HTR-8/SVneo (cell line): ENCODE measurements around the gene ARPC1B.
A peak's percentile ranks its signal among the peaks of the same experiment; 100 is the strongest.
"Not testable (repeated sequence)": the region's sequence is repeated elsewhere in the genome, so short reads cannot be mapped to it uniquely, and the experiment has no call there.

Experiments used
- DNase-seq: peaks from one replicate; pipeline ENCODE4 v3.0.0; 2011; ENCODE audit warnings: low spot score, mixed read lengths; ENCODE audit not compliant: insufficient read length
- FAIRE-seq: peaks from 2 replicates; lab custom pipeline; 2011; peaks lifted over from hg19 to GRCh38; lab: Jason Lieb, UNC

ARPC1B gene

GRCh38 chr7:99374111-99375064, at the start of gene ARPC1B:
TSS of gene ARPC1B (plus strand) at chr7:99374730. CDS start at chr7:99385715, 10,985 bp downstream.
- peak; percentile 72 for DNase-seq
- FAIRE-seq: no peak

DNA sequence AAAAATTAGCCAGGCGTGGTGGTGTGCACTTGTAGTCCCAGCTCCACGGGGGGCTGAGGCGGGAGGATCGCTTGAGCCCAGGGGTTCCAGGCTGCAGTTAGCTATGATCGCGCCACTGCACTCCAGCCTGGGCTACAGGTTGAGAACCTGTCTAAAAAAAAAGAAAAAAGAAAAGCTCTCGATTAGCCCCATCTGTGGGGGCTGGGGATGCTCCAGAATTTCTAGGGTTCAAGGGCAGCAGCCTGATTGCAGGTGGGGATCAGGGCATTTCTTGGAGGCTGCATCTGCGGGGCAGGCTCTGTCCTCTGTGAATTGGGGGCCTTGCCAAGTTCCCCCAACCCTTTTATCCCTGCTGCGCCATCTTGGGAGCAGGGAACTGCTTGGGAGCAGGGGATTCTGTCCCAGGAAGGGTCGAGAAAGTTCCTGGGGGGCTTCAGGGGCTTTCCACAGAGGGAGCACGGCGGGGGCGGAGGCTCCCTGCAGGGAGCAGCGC, 49.5 kb upstream of the ARPC1B start:
- DNase-seq: no peak
- FAIRE-seq: no peak

DNA sequence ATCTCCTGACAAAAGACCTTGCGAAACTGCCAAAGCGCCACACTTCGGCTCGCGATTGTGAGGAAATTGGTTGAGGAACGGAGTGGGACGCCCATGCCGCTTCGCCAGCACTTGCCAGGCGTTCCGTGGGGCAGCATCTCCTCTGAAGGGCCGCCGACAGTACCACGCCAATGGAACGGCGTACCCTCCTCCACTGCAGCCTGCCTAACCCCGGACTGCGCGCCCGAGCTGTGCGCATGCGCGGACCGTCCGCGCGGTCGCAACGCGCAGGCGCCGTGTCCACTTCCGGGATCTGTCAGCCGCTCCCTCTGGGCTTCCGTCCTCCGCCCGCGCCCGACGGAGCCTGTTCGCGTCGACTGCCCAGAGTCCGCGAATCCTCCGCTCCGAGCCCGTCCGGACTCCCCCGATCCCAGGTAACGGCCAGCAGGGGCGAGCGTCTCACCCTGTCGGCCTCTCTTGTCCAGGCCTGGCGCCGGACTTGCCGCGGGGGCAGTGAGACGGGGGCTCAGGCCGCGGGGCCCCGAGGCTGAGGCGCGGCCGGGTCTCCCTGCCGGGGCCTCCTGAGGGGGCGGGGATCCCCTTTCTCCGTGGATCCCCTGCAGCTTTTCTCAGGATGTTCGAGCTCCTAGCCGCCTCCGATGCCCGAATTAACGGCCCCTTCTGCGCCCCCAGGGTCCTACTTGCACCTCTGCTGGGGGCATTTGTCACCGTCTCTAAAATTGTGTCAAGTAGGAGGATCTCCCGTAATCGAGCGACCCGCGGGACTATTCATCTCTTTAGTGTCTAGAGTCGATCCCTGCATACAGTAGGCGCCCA, 48.7 kb upstream of the ARPC1B start, which contains the start of gene ARPC1A:
TSS of gene ARPC1A (plus strand) at position 307 of the 816 bp plus-strand sequence. CDS start 7,456 bp downstream, outside the sequence.
- FAIRE-seq (peak; percentile 78), DNase-seq (peak; percentile 91)

DNA sequence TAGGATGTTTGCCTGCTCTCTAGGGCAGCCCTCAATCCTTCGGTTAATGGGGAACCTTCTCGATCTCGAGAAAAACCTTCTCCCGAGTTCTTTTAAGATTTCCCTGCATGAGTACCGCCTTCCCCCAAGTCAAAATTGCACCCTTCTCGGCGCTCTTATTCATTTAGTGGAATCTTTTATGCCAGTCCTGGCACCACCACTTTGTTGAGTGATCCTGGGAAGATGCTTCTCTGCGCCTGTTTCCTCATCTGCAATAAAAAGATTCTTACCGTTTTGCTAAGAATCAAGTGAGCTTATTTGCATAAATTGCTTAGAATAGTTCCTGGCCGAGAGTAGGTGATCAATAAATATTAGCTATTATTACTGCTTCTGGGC, 48.1 kb upstream of the ARPC1B start:
- DNase-seq (no peak), FAIRE-seq (no peak)

- FAIRE-seq: not testable (repeated sequence)
Observed at GRCh38 chr7:99330314-99330961, 44.1 kb upstream of the ARPC1B start.

DNA sequence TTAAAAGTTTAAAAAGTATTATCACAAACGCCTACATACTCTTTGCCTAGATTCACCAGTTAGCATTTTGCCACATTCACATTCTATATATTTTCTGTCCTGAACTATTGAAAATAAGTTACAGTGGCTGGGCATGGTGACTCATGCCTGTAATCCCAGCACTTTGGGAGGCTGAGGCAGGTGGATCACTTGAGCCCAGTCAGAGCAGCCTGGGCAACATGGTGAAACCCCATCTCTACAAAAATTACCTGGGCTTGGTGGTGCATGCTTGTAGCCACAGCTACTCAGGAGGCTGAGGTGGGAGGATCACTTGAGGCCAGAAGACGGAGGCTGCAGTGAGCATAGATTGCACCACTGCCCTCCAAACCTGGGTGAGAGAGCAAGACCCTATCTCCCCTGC, 43.5 kb upstream of the ARPC1B start:
- DNase-seq (no peak), FAIRE-seq (no peak)

More at GRCh38 chr7:99330314-99330961, 44.1 kb upstream of the ARPC1B start:
- DNase-seq: peak; percentile 47

DNA sequence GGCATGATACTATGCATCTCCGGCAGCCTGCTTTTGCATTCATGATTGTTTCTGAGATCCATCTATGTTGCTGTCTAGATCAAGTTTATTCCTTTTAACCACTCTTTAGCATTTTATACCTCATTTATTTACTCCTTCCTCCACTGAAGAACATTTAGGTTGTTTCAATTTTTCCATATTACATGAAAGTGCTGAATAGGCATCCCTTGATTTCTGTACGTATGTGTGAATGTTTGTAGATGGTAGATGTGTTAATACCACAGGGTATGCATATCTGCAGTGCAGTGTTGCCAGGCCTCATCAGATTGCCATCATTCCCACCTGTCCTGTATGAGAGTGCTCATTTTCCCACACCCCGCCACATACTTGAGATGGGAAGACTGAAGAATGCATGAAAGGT, 34.9 kb upstream of the ARPC1B start:
- DNase-seq: no peak
- no peak for FAIRE-seq

DNA sequence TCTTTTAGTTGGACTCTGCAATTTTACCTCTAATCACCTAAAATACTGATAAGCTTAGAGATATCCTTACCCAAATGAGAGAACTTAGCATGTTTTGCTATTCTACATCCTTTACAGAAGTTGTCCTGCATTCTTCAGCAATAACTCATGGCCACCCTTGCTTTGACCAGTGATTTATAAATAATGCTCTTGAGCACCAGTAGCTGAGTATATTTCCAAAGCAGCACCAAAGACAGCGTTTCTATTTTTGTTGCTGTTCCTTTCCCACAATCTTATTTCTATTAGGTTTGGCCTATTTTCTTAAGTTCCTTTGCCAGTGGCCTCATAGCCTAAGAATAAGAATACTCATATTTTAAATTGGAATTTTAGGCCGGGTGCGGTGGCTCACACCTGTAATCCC, 33.9 kb upstream of the ARPC1B start:
- FAIRE-seq (no peak), DNase-seq (no peak)

DNA sequence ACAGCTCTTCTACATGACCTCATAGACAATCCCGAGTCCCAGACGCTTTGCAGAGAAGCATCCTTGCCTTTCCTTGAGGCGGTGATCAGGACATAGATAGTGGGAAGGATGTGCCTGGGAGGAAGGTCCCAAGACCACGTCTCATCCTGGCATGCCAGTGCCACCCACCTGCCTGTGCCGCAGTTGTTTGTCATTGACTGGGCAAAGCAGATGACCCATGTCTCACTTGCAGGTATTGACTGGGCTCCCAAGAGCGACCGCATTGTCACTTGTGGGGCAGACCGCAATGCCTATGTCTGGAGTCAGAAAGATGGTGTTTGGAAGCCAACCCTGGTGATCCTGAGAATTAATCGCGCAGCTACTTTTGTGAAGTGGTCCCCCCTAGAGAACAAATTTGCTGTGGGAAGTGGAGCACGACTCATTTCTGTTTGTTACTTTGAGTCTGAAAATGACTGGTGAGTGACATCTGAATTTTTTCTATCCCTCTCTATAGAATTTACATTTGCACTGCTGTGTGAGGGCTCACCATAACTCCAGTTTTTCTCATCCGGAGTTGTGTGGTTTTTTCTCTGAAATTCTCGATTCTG, 30.4 kb upstream of the ARPC1B start:
- FAIRE-seq (no peak), DNase-seq (no peak)

GRCh38 chr7:99350641-99351040, 23.9 kb upstream of the ARPC1B start:
- not testable (repeated sequence) for DNase-seq

DNA sequence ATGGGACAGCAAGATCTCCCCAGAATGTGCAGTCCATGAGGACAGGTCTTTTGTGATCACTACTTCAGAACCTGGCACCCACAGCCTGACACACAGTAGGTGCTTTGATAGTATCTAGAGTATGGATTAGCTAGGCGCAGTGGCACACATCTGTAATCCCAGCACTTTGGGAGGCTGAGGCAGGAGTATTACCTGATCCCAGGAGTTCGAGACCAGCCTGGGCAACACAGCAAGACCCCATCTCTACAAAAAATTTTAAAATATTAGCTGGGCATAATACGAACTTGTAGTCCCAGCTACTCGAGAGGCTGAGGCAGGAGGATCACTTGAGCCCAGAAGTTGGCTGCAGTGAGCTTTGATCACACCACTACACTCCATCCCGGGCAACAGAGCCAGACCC, 22.3 kb upstream of the ARPC1B start:
- no peak for DNase-seq
- no peak for FAIRE-seq

More at GRCh38 chr7:99350641-99351040, 23.9 kb upstream of the ARPC1B start:
- FAIRE-seq: not testable (repeated sequence)

GRCh38 chr7:99355098-99355497, 19.4 kb upstream of the ARPC1B start:
- no peak for DNase-seq
- no peak for FAIRE-seq

- DNase-seq (no peak), FAIRE-seq (no peak)
Observed at GRCh38 chr7:99357701-99358490, 16.6 kb upstream of the ARPC1B start.

DNA sequence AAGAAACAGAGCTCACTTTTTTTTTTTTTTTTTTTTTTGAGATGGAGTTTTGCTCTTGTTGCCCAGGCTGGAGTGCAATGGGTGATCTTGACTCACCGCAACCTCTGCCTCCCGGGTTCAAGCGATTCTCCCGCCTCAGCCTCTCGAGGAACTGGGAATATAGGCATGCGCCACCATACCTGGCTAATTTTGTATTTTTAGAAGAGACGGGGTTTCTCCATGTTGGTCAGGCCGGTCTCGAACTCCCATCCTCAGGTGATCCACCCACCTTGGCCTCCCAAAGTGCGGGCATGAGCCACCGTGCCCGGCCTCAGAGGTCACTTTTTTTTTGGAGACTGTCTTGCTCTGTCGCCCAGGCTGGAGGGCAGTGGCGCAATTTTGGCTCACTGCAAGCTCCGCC, 16.0 kb upstream of the ARPC1B start:
- not testable (repeated sequence) for DNase-seq, FAIRE-seq

DNA sequence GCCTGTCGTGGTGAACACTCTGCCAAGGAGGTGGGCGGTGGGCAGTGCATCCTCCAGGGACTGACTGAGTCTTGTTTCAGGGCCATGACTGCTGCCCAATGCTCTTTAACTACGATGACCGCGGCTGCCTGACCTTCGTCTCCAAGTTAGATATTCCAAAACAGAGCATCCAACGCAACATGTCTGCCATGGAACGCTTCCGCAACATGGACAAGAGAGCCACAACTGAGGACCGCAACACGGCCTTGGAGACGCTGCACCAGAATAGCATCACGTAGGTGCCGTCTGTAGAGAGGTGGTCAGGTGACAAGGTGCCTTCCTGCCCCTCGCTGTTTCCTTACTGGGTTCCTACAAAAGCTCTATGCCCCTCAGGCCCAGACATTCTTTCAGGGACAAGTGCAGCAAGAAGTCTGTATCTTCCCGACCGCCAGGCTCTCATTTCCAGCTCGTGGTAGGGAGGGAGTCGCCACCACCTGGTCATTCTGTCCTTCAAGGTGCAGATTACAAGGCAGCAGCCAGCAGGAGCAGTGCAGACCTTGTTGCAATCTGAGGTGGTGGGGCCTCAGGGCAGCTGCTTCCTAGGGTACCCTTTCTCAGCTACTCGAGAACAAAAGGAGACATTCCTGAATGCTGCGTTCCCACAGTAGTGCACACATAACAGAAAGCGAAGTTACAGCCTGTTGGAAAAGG, 14.9 kb upstream of the ARPC1B start:
- DNase-seq: no peak
- FAIRE-seq: no peak

GRCh38 chr7:99362801-99363200, 11.7 kb upstream of the ARPC1B start:
- no peak for FAIRE-seq

DNA sequence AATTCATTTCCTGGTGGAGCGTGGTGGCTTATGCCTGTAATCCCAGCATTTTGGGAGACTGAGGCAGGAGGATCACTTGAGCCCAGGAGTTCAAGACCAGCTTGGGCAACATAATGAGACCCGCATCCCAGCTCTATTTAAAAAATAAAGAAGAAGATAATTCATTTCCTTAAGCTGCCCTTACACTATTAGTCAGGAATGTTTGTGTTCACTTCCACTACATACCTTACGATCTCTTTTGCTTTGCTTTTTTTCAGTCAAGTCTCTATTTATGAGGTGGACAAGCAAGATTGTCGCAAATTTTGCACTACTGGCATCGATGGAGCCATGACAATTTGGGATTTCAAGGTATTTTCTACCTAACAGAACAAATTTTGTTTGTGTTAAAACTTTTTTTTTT, 11.2 kb upstream of the ARPC1B start:
- FAIRE-seq: no peak
- DNase-seq: no peak

More at GRCh38 chr7:99362801-99363200, 11.7 kb upstream of the ARPC1B start:
- no peak for DNase-seq
